Putamen (tissue), 1 donor: ENCODE results near the gene S100A1.
A peak's percentile ranks its signal among the peaks of the same experiment; 100 is the strongest.
"Not testable (repeated sequence)": the region's sequence is repeated elsewhere in the genome, so short reads cannot be mapped to it uniquely, and the experiment has no call there.

Source experiments
- DNase-seq: peaks from one replicate; pipeline ENCODE4 v3.0.0-alpha.2; 2016; ENCODE audit warnings: low spot score

The S100A1 gene

GRCh38 chr1:153658400-153659174 lies 30.4 kb downstream of the S100A1 start, which contains the start of gene SNAPIN:
Gene SNAPIN (plus strand): TSS chr1:153658703. CDS start chr1:153658744, 41 bp downstream.
- peak; percentile 92 for DNase-seq

- no peak for DNase-seq
These were observed 30.9 kb downstream of the S100A1 start for GRCh38 chr1:153659175-153659534.

GRCh38 chr1:153659656-153660055 lies 31.4 kb downstream of the S100A1 start:
- no peak for DNase-seq

- no peak for DNase-seq
These were observed 33.0 kb downstream of the S100A1 start for GRCh38 chr1:153661111-153661708.

GRCh38 chr1:153662269-153662668 lies 34.0 kb downstream of the S100A1 start:
- DNase-seq, result no peak

GRCh38 chr1:153663211-153663610 lies 35.0 kb downstream of the S100A1 start:
- no peak for DNase-seq

GRCh38 chr1:153667439-153667838 lies 39.2 kb downstream of the S100A1 start:
- no peak for DNase-seq

- DNase-seq, result not testable (repeated sequence)
These were observed 40.4 kb downstream of the S100A1 start for GRCh38 chr1:153668672-153669071.

- DNase-seq, result no peak
These were observed 41.4 kb downstream of the S100A1 start for GRCh38 chr1:153669606-153670005.

GRCh38 chr1:153670257-153670858 lies 42.1 kb downstream of the S100A1 start:
- DNase-seq, result no peak

- peak; percentile 99 for DNase-seq
These were observed 42.8 kb downstream of the S100A1 start, which contains the start of gene ILF2 for GRCh38 chr1:153670859-153671627. Gene ILF2 (minus strand): TSS chr1:153670993. CDS start chr1:153670922, 71 bp downstream.

GRCh38 chr1:153671628-153672353 lies 43.6 kb downstream of the S100A1 start:
- DNase-seq, result peak; percentile 41

GRCh38 chr1:153673511-153673910 lies 45.3 kb downstream of the S100A1 start:
- DNase-seq, result no peak

GRCh38 chr1:153677718-153678518 lies 49.7 kb downstream of the S100A1 start:
- no peak for DNase-seq

- no peak for DNase-seq
These were observed 50.5 kb downstream of the S100A1 start, which contains the start of gene NPR1 for GRCh38 chr1:153678519-153679336. Gene NPR1 (plus strand): TSS chr1:153678688. CDS start chr1:153679109, 421 bp downstream.

GRCh38 chr1:153679337-153680119 lies 51.3 kb downstream of the S100A1 start:
- no peak for DNase-seq

GRCh38 chr1:153680120-153680403 lies 51.8 kb downstream of the S100A1 start:
- no peak for DNase-seq
